Stimulated activated CD4-positive, alpha-beta T cell treated with anti-CD3 and anti-CD28 coated beads, Interleukin-4, amount 100 ng/mL, for 4 hours (primary cell): ENCODE data around the gene SH2B2.
"Not testable (repeated sequence)": the region's sequence is repeated elsewhere in the genome, so short reads cannot be mapped to it uniquely, and the experiment has no call there.

ENCODE experiments used
- DNase-seq, 2 experiments: peaks; one replicate each; pipeline ENCODE4 v3.0.0-alpha.2; 2020

Gene SH2B2

DNA sequence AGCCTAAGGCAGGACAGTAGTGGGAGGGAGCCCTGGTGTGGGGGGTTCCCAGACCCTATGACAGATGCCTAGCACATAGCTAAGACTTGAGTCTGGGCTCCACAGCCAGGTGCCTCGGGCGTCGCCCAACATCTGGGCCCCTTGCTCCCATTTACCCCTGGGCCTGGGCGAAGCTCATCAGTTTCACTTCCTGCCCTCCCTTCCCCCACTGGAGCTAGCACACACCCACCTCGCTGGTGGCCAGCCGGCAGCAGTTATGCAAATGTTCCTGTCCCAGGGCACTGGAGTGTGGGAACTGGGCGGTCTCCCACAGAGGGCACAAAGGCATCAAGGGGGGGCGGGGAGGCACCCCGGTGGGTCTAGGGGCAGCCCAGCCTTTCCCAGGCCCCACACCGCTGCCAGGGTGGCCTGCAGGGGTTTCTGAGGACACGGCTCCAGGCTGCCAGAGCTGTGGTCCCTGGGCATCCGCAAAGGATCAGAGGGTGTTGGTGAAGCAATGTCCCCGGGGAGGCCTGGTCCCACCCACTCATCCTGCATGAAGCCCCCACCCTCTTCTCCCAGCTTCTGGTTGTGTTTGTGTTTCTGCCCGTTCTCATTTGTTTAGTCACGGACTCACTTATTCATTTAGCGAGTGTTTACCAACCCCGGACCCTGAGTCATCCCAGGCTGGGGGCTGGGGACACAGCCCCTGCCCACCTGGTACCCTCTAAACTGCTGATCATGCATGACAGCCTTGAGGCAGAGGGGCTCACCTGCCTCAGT is 20.4 kb downstream of the SH2B2 start:
- DNase-seq: no peak

- DNase-seq: no peak
Measured at GRCh38 chr7:102310414-102310815, 23.7 kb downstream of the SH2B2 start.

GRCh38 chr7:102312317-102312716 is 25.6 kb downstream of the SH2B2 start:
- DNase-seq: no peak

GRCh38 chr7:102313997-102314780 is 27.5 kb downstream of the SH2B2 start:
- no peak for DNase-seq

GRCh38 chr7:102317231-102318059 is 30.8 kb downstream of the SH2B2 start:
- DNase-seq: no peak

DNA sequence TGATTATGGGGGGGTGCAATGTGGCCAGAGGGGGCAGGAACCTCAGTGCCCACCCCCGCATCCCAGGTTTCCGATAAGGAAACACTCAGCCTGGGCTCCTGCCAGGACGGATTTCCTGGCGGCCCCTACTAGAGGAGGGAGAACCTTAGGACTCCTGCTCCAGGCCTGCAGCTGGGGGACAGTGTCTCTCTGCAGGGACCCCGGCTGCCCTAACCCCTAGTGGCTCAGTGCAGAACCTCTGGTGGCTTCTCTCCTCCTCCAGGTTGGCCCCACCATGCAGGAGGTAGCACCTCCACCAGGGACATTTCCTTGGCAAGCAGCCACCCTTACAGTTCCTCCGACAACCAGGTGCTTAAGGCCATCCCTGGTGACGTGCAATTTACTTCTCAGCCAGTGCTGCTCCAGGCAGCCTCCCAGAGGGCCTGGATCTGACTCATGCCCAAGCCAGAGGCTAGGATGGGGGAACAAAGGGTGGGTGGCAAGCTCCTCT is 31.9 kb downstream of the SH2B2 start:
- DNase-seq: no peak

- no peak for DNase-seq
Measured at GRCh38 chr7:102319671-102320070, 33.0 kb downstream of the SH2B2 start.

- no peak for DNase-seq
Measured at GRCh38 chr7:102320181-102320580, 33.5 kb downstream of the SH2B2 start.

GRCh38 chr7:102320601-102321350 is 34.1 kb downstream of the SH2B2 start:
- no peak for DNase-seq

GRCh38 chr7:102321351-102322201 is 34.9 kb downstream of the SH2B2 start:
- no peak for DNase-seq

- DNase-seq: no peak
Measured at GRCh38 chr7:102322202-102322715, 35.6 kb downstream of the SH2B2 start.

DNA sequence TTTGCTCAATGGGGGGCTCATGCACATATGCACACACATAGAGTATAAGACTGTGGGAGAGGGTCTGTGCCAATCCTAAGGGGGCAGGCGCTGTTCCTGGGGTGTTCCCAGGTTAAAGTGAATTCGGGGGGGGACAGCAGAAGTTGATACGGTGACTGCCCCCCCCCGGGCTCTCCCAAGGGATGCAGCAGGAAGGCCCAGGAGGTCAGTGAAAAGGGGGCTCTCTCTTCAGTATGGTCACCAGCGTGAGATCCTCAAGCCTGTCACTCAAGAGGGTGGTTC is 37.2 kb downstream of the SH2B2 start:
- no peak for DNase-seq

DNA sequence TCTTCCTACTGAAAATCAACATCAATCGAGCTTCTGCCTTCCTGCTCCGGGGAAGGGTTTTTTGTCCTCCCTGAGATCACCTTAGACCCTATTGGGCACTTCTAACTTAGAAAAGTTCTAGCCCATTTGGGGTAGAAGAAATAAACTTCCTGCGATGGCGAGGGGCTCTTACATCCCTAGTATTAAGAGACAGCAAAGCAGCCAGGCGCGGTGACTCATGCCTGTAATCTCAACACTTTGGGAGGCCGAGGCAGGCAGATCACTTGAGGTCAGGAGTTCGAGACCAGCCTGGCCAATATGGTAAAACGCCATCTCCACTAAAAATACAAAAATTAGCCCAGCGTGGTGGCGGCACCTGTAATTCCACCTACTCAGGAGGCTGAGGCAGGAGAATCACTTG is 38.4 kb downstream of the SH2B2 start:
- DNase-seq: not testable (repeated sequence)

DNA sequence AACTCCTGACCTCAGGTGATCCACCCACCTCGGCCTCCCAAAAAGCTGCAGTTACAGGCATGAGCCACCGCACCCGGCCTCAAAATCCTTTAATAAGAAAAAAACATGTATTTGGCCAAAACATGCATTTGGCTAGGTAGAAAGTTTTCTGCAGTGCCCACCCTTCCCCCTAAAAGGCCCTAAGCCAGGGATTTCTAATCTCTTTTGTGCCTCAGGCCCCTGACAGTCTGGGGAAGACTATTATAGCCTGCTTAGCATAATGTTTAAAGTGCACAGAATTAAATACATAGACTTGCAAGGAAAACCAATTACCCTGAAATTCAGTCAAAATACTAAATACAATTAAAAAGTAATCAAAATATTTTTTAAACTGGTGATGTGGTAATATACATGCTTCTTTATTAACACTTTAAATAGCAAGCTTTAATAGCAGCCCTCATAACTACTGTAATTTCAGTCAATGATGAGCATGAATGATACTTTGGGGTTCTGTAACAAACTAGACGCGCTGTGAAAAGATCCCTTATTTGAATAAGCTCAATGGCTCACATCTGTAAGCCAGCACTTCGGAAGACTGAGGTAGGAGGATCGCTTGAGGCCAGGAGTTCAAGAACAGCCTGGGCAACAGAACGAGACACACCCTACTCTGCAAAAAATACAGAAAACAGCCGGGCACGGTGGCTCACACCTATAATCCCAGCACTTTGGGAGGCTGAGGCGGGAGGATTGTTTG is 39.7 kb downstream of the SH2B2 start:
- no peak for DNase-seq

- not testable (repeated sequence) for DNase-seq
Measured at GRCh38 chr7:102327183-102327582, 40.5 kb downstream of the SH2B2 start.

DNA sequence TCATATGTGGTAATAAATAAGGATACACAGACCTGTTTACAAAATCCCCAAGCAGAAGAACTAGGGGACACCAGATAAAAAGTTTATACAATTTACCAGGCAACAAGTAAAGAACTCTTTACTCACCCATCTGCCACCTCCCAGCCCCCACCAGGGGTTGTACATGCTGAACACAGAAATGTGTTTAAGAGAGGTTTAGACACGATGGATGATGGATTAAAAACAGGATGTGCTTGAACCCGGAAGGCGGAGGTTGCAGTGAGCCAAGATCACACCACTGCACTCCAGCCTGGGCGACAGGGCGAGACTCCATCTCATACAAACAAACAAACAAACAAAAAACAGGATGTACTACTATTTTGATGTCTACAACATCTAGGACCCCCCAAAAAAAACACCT is 42.2 kb downstream of the SH2B2 start:
- not testable (repeated sequence) for DNase-seq

DNA sequence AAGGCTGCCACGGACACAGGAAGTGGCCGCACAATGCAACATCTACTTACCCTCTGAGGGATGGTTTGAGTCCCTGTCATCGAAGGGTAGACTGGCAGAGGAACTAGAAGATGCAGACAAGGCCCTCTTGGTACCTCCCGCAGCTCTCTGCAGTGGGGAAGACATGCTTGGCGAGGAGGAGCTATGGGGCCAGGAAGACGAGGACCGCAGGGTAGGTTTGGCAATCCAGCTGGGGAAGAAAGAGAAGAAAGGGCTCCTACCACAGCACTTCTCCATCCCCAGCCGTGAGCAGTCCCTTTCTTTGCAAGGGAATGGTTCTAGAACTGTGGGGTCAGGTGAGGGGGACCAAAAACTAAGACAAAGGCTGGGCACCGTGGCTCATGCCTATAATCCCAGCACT is 42.7 kb downstream of the SH2B2 start:
- not testable (repeated sequence) for DNase-seq

DNA sequence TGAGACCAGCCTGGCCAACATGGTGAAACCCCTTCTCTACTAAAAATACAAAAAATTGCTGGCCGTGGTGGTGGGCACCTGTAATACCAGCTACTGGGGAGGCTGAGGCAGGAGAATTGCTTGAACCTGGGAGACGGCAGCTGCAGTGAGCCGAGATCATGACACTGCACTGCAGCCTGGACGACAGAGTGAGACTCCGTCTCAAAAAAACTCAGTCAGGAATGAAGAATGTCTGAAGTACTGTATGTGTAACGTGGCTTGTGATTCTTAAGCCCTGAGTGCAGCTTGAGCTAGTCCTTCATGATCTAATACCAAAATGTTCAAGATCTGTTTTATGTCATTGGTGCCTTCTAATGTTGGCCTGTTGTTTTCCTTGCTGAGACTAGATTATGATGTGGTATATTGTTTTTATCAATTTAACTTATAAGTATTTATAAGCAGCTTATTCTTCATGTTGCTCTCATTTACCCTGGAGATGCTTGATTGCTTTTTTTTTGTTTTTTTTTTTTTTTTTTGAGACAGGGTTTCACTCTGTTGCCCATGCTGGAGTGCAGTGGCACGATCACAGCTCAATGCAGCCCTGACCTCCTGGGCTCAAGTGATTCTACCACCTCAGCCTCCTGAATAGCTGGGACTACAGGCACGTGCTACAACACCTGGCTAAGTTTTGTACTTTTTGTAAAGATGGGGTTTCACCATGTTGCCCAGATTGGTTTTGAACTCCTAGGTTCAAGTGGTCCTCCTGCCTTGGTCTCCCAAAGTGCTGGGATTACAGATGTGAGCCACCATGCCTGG is 44.2 kb downstream of the SH2B2 start:
- DNase-seq: not testable (repeated sequence)

DNA sequence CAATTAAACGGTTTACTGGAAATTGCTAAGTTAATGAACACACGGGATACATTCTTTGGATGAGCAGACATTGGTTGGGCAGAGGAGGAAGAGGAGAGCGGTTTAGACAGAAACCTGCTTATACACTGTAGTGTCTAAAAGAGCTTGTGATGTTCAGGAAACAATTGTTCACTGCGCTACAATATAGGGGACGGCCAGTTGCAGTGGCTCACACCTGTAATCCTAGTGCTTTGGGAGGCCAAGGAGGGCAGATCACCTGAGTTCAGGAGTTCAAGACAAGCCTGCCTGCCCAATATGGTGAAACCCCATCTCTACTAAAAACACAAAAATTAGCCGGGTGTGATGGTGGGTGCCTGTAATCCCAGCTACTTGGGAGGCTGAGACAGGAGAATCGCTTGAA is 48.9 kb downstream of the SH2B2 start:
- not testable (repeated sequence) for DNase-seq

- DNase-seq: not testable (repeated sequence)
Measured at GRCh38 chr7:102337002-102337401, 50.3 kb downstream of the SH2B2 start.
